GM19328 (cell line): ENCODE measurements around the gene FOXK2.

Experiments
- ATAC-seq: cut with Tn5 transposase; IDR thresholded peaks from one replicate; pipeline ENCODE4 v1.9.1; 2021; ENCODE audit warnings: mild to moderate bottlenecking, moderate library complexity; ENCODE audit not compliant: unreplicated experiment

Gene FOXK2

DNA sequence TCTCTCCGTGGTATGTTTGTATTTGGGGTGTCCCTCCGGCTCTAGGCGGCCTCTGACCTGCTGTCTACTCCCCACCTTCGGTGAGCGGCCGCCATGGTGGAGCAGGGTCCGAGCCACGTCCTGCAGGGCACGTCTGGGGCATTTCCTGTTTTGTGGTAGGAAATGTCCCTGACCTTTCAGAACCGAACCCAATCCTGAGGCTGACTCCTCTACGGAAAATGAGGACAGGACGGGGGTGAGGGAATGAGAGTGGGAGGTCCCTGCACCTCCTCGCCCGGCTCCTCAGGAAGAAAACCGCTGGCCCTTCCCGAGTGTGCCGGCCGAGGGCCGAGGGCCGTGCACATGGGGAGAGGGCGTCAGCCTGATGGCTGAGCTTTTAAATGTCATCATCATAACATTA is 83.0 kb downstream of the FOXK2 start:
- no peak for ATAC-seq

GRCh38 chr17:82602986-82603710 is 83.6 kb downstream of the FOXK2 start:
- ATAC-seq: no peak

- no peak for ATAC-seq
Observed at GRCh38 chr17:82603981-82604448, 84.5 kb downstream of the FOXK2 start.

DNA sequence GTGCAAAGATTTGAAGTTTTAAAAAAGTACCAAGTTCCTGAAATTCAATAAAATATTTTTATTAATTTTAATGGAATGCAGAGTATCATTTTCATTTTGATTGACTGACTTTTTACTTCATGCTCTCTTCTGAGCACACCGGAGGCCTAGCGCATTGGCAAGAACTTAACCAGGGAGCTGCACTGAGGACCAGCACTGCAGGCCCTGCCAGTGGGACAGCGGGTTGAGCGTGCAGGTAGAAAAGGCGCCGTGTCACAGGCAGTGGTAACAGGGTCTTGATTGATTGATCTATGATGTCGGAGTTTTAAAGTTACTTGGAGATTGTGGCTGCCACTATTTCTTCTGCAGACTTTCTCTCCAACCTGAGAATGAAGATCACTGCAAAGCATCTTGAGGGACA is 85.0 kb downstream of the FOXK2 start:
- no peak for ATAC-seq

DNA sequence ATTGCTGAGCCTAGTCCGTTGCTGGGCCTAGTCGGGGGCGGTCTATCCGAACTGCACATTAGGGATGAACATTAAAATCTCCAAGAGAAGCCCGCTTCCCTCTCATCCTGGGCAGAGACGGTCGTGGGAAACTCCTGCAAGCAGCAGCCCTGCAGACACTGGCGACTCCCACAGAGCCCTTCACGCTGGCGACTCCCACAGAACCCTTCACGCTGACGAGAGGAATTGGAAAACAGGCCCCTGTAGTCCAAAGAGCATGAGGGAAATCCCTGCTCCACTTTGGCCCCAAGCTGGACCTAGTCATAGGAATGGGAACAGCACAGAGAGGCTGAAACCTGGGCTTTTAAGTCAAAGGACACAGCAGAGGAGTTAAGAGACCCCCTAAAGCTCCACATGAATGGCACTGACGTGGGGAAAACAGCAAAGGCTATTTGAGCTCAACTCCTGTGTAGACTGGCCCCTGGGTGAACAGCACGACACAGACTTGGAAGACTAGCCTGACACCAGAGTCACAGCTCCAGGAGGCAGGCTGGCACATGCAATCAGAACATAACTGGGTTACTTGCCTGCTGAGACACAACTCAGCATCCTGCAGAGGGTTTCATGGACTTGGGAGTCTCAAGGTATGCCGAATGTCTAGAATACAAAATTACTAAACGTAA is 86.5 kb downstream of the FOXK2 start:
- no peak for ATAC-seq

DNA sequence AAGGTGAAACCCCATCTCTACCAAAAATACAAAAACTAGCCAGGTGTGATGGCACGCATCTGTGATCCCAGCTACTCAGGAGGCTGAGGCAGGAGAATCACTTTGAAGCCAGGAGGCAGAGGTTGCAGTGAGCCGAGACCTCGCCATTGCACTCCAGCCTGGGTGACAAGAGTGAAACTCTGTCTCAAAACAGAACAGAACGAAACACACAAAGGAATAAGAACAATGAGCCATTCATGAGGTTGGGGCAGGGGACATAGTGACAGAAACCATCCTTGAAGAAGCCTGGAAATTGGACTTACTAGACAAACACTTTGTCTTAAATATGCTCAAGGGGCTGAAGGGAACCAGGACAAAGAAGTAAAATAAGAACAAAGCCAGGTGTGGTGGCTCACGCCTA is 89.3 kb downstream of the FOXK2 start:
- no peak for ATAC-seq

GRCh38 chr17:82609655-82610054 is 90.1 kb downstream of the FOXK2 start:
- no peak for ATAC-seq

DNA sequence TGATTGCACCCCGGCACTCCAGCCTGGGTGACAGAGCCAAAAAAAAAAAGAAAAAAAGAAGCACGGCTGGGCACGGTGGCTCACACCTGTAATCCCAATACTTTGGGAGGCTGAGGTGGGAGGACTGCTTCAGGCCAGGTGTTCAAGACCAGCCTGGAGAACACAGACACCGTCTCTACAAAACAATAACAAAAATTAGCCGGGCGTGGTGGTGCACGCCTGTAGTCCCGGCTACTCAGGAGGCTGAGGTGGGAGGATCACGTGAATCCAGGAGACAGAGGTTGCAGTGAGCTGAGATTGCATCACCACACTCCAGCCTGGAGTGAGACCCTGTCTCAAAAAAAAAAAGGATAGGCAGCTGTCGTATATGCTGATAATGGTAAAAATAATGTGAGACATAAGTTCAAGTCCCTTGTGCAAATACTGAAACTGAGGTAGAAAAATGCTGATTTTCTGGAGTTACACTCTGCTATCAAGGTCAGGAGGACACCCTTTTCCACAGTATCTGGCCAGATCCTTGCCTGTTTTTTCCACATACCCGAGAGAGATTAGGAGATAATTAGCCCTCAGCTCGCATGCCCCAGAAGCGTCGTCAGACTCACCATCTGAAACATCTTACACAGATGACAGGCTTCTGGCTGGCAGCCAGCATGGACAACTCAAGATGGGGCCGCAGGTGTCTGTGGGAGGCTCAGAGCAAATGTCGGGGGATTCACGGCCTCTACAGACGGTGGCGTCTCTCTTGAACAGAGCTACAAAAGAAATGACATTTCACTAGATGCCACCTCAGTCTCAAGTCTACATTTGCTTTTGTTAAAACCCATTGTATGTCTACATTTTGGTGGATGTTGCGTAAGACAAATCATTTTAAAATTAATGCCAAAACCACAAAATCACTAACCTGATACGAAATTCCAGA is 91.9 kb downstream of the FOXK2 start:
- ATAC-seq: no peak

DNA sequence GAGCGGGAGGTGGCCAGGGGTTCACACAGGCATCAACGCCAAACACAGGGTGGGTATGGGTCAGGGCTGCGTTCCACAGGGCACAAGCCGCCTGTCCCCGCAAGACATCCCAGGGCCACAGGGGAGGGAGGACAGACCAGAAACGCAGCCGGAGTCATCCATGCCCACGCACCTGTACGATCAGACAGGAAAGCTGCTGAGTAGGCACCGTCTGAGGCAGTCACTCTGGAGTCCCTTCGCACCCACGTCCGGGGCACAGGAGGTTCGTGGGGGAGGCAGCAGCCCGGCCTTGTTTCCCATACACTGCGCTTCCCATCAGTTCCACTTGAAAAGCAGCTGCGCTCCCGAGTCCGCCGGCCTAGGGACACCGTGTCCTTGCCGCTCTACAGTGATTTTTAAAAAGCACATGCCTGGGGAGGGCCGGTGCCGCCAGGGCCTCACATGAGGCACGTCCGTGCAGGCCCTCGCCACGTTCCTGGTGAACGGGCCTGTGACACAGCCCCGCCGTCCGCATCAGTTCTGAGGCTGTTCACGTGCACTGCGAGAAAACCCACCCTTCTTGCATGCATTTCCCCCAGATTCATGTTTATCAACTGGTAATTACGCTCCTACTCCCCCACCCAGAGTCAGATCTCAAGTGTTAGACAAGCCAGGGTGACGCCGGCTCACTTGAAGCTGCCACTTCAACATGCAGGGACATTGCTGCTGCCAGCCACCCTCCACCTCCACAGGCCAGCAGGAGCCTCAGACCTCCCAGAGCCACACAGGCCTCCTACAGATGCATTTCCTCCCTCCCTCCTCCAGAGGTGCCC is 94.0 kb downstream of the FOXK2 start:
- no peak for ATAC-seq

DNA sequence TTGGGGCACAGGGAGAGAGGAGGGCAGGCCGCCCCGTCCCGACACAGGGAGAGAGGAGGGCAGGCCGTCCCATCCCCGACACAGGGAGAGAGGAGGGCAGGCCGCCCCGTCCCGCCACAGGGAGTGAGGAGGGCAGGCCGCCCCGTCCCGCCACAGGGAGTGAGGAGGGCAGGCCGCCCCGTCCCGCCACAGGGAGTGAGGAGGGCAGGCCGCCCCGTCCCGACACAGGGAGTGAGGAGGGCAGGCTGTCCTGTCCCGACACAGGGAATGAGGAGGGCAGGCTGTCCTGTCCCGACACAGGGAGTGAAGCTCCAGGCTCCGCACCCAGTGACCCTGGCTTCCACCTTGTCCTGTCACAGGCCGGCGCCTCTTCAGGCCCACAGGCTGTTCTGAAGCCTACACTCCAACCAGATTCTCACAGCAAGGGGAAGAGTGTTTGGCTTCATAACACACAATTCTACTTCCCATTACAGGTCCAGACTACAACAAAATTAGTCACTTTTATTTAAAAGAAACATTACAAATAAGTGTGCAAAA is 94.6 kb downstream of the FOXK2 start:
- ATAC-seq: no peak

DNA sequence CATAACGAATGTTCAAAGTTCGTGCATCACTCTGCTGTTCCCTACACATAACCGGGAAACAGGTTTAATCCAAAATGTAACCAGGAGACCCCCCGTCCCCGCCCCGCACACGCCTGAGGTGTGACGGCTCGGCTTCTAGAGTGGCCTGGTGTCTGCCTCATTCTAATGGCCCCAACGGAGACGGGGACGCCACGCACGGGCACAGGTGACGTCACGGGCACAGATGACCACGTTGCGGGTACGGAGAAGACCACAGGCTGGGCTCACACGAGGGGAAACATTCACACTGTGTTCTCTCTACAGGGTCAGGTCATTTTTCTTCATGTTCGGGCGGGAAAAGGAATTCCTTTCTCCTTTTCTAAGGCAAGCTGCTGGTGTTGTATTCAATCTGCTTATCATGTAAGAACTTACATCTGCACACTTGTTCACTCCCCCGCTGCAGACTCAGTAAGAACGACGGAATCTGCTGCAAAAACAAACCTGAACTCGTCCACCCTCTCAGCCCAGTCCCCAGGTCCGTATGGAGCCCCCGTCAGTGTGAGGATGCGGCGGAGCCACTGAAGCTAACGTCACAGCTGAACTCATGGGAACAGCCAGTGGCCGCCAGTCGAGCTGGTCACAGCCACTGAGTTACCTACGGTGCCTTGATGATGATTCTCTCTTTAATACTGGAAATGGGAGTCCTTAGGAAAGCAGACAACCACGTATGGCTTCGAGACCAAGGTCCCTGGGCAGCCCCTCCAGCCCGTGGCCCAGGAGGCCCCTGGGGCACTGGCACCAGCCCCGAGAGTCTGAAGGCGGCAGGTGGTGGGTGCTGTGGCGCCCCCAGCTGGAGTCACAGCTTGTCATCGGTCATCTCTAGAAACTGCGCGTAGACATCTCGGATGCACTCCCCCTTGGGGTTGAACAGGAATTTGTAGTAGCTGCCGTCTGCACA is 95.8 kb downstream of the FOXK2 start:
- no peak for ATAC-seq

GRCh38 chr17:82616021-82616711 is 96.6 kb downstream of the FOXK2 start:
- no peak for ATAC-seq

DNA sequence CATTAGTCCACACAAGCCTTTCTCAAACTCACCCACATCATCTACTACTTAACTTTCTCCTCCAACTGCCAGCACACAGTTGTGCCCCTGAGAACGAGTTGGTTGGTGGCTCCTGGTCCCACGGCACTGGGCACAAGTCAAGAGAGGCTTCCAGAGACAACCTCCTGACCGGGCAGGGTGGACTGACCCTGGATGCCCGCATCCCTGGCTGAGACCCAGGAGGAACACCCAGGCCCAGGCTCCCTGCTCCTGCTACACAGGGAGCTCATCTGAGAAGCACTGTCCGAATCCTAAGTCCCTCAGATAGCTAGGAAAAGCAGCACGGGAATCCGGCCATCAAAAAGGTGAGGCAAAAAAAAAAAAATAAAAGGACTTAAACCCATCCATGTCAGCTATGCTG is 99.7 kb downstream of the FOXK2 start:
- no peak for ATAC-seq

DNA sequence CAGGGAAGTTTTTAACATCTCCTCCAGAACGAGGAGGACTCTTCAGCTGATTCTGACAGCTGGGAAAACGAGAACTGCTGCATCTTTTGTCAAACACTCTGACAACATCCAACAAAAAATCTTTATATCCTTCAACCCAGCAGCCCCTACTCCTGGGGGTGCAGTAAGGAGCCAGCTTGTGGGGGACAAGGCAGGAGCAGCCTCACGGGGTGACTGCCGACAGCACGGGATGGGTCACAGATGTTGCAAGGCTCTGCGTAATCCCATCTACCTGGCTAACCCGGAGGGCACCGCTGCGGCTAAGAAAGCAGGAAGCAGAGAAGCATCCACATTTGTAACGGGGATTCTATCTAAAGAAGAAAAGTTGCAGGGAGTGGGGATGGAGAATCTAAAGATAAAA is 100.1 kb downstream of the FOXK2 start:
- no peak for ATAC-seq

- no peak for ATAC-seq
Observed at GRCh38 chr17:82623707-82624106, 104.2 kb downstream of the FOXK2 start.

- ATAC-seq: no peak
Observed at GRCh38 chr17:82627405-82627804, 107.9 kb downstream of the FOXK2 start.

DNA sequence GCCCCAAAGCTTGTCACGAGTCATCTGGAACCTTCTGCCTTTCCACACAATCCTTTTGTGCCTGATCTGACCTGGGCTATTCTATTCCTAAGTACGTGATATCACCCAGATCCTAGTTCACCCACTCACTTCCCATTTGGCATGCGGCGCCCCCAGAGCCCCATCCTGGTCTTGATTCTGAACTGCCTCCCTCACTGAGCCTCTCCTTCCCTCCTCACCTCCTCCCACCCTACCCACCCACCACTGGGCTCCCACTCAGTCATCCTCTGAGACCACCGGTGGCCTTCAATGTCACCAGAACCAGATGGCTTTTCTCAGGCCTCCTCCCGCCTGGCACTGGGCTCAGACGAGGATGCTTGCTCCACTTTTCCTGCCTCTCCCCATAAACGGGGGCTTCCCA is 110.2 kb downstream of the FOXK2 start:
- ATAC-seq: no peak

DNA sequence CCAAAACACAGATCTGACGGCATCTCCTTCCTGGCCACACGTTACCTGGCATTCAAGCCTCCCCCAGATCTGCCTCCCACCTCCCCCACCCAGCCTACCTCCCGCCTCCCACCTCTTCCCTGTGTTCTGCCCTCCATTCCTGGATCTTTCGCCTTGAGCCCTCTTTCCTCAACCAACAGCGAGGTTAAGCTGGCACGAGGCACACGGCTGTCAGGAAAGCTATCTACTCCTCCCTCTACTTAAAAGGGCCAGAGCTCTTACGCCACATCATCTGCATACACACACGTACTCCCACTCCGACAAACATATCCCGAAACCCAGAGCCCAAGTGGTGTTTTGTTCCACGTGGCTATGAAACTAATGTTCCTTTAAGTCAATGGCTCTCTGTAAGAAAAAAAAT is 110.7 kb downstream of the FOXK2 start:
- no peak for ATAC-seq

DNA sequence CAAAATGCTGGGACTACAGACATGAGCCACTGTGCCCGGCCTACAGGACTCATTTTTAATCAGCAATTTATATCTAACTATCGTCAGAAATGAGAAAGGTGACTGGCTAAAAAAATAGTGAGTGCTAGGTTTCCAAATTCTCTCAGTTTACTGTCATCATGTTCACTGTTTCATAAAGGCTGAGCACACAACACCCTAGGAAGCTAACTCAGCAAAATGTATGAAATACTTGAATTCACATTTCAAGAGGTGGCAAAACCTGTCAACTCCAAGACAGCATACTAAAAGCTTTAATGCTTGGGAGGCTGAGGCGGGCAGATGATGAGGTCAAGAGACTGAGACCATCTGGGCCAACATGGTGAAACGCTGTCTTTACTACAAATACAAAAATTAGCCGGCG is 112.0 kb downstream of the FOXK2 start:
- ATAC-seq: no peak
